Mammary epithelial cell (primary cell): Measurements from ENCODE around the gene CHI3L2.

Experiments used
- CTCF ChIP-seq, 2 donors: IDR thresholded peaks in 1 of 2; conservative IDR thresholded peaks in 1 of 2; 2 replicates each; pipeline ENCODE4 v1.5.1; 2011 to 2012; ENCODE audit warnings: inconsistent platforms in 2 of 2, low read length in 2 of 2, mild to moderate bottlenecking in 2 of 2, control low read depth in 1 of 2, low read depth in 1 of 2; ENCODE audit not compliant: insufficient read depth in 1 of 2; ENCODE audit errors: extremely low read depth in 1 of 2
- EZH2 ChIP-seq: IDR thresholded peaks from 2 replicates; pipeline ENCODE4 v1.6.1; 2012; ENCODE audit warnings: low read length, inconsistent platforms, borderline replicate concordance

GRCh38 chr1:111275780-111276433, 48.4 kb downstream of the CHI3L2 start:
- TF ChIP-seq CTCF (conservative IDR thresholded peaks at IDR 0.05 in 1 of 2, IDR thresholded peaks at IDR 0.05 in 1 of 2; ENCODE audit: extremely low read depth in 1 of 2, insufficient read depth in 1 of 2, low read depth in 1 of 2, low read length in 2 of 2), result no peak
- no peak for TF ChIP-seq EZH2
